Vagina (tissue), 2 donors: ENCODE data around the gene FOCAD. TPM values are rescaled to one million over a fixed set of nuclear protein-coding genes. Genes with fewer than 3 reads are reported as not detected.

Experiments
- DNase-seq, 2 donors: peaks; one replicate each; pipeline ENCODE4 v3.0.0-alpha.2; 2017; ENCODE audit errors: extremely low spot score in 2 of 2
- H3K27ac ChIP-seq: fragments of 200-600 bp; sonication (generic); one replicate; pipeline ENCODE4 v1.5.1; 2019
- H3K27me3 ChIP-seq: fragments of 200-600 bp; sonication (generic); one replicate; pipeline ENCODE4 v1.5.1; 2019
- H3K36me3 ChIP-seq, 2 donors: fragments of 200-600 bp; sonication (generic); one replicate each; pipeline ENCODE4 v1.5.1; 2017 to 2019
- H3K4me1 ChIP-seq: fragments of 200-600 bp; sonication (generic); one replicate; pipeline ENCODE4 v1.5.1; 2019
- H3K4me3 ChIP-seq, 2 donors: fragments of 200-600 bp; sonication (generic); 1 replicate in 1 of 2; 2 replicates in 1 of 2; pipeline ENCODE4 v1.5.1; 2016 to 2019
- H3K9me3 ChIP-seq: fragments of 200-600 bp; sonication (generic); one replicate; pipeline ENCODE4 v1.5.1; 2019
- POLR2A ChIP-seq, 2 donors: fragments of 450-650 bp; IDR thresholded peaks; one replicate each; pipeline ENCODE4 v1.6.1; 2017; ENCODE audit warnings: antibody characterized with exemption in 2 of 2, mild to moderate bottlenecking in 2 of 2, moderate library complexity in 2 of 2
- POLR2AphosphoS5 ChIP-seq, 2 donors: sonication (generic); formaldehyde crosslinking; IDR thresholded peaks; one replicate each; pipeline ENCODE4 v1.9.0; 2017; ENCODE audit warnings: antibody characterized with exemption in 2 of 2, mild to moderate bottlenecking in 2 of 2, low read depth in 1 of 2; ENCODE audit not compliant: insufficient read depth in 1 of 2
- intact Hi-C: fragments of 100-400 bp; cut with DNase I; formaldehyde crosslinking; loops from one replicate; pipeline ENCODE4 v1.15.1; 2023
- total RNA-seq: library from RNA; depleted of rRNA; stranded (reverse); fragments of >200 nt; gene quantifications from one replicate; pipeline ENCODE4 v1.2.3, GENCODE V29; 2016
- TF ChIP-seq, protein P1 (sequence below), 3 experiments: fragments of 450-650 bp in 2 of 3; fragments of 200-600 bp in 1 of 3; sonication (generic) in 1 of 3; IDR thresholded peaks; one replicate each; pipeline ENCODE4 v1.5.1; 2017 to 2019; ENCODE audit warnings: antibody characterized with exemption in 3 of 3, mild to moderate bottlenecking in 2 of 3, moderate library complexity in 2 of 3

The FOCAD gene
- total RNA-seq, 1 donor from 2014 or later: 39.8 TPM

GRCh38 chr9:20713172-20713571 is 29.1 kb downstream of the FOCAD start:
- intact Hi-C loops: no loop called here

DNA sequence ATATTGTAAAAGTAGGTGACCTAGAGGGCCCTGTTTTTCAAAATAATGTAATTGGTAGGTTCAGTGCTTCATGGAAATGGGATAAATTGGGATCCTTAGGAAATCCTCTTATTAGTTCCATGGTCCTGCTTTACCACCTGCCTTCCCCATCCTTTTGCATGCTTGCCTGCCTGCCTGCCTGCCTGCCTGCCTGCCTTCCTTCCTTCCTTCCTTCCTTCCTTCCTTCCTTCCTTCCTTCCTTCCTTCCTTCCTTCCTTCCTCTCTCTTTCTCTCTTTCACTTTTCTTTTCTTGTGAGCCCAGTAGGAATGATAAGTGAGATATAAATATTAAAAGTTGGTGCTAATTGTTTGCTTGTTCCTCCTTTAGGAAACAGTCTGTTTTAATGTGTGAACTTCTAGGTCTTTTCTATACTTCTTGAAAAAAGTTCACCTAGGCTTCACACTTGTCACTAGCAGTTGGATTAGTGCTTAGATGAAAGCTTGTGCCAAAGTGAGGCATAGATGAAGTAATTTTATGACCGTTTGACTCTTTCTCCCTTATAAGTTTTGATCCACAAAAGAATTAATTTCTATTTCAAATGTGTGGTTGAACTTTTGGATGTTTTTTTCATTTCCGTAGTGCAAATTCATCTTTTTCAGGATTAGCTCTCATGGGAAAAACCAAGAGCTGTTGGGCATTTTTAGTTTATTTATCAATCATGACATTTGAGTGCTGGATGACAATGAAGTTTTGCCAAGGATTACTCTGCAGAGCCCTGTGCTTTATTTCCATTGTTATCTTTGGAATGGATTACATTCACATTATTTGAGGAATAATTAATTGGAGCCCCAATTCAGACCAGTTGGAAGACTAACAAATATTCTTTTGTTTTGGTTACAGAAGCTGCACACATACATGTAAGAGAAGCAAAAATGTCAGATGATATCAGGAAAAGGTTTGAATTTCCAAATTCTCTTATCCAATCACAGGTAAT is 30.7 kb downstream of the FOCAD start:
- intact Hi-C loops: no loop called here
- Histone ChIP-seq H3K9me3 (no peaks in the 10 kb centered on the region), H3K4me1 (no peaks in the 10 kb centered on the region), H3K4me3 (no peak overlapping the region), H3K36me3 (no peaks in the 10 kb centered on the region), H3K27me3 (no peaks in the 10 kb centered on the region), H3K27ac (no peak overlapping the region)
- TF ChIP-seq POLR2AphosphoS5 (IDR thresholded peaks at IDR 0.05; ENCODE audit: insufficient read depth in 1 of 2, low read depth in 1 of 2): no peak
- TF ChIP-seq, protein P1, sequence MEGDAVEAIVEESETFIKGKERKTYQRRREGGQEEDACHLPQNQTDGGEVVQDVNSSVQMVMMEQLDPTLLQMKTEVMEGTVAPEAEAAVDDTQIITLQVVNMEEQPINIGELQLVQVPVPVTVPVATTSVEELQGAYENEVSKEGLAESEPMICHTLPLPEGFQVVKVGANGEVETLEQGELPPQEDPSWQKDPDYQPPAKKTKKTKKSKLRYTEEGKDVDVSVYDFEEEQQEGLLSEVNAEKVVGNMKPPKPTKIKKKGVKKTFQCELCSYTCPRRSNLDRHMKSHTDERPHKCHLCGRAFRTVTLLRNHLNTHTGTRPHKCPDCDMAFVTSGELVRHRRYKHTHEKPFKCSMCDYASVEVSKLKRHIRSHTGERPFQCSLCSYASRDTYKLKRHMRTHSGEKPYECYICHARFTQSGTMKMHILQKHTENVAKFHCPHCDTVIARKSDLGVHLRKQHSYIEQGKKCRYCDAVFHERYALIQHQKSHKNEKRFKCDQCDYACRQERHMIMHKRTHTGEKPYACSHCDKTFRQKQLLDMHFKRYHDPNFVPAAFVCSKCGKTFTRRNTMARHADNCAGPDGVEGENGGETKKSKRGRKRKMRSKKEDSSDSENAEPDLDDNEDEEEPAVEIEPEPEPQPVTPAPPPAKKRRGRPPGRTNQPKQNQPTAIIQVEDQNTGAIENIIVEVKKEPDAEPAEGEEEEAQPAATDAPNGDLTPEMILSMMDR (IDR thresholded peaks at IDR 0.05): no peak
- no peak for TF ChIP-seq POLR2A (IDR thresholded peaks at IDR 0.05)
- DNase-seq: no peak

More at GRCh38 chr9:20713172-20713571, 29.1 kb downstream of the FOCAD start:
- Histone ChIP-seq H3K36me3 (no peaks in the 10 kb centered on the region), H3K9me3 (no peaks in the 10 kb centered on the region), H3K4me1 (no peaks in the 10 kb centered on the region), H3K4me3 (no peak overlapping the region), H3K27me3 (no peaks in the 10 kb centered on the region), H3K27ac (no peak overlapping the region)
- TF ChIP-seq POLR2A (IDR thresholded peaks at IDR 0.05): no peak
- TF ChIP-seq, protein P1 (IDR thresholded peaks at IDR 0.05): no peak
- no peak for TF ChIP-seq POLR2AphosphoS5 (IDR thresholded peaks at IDR 0.05; ENCODE audit: insufficient read depth in 1 of 2, low read depth in 1 of 2)
- DNase-seq: no peak

DNA sequence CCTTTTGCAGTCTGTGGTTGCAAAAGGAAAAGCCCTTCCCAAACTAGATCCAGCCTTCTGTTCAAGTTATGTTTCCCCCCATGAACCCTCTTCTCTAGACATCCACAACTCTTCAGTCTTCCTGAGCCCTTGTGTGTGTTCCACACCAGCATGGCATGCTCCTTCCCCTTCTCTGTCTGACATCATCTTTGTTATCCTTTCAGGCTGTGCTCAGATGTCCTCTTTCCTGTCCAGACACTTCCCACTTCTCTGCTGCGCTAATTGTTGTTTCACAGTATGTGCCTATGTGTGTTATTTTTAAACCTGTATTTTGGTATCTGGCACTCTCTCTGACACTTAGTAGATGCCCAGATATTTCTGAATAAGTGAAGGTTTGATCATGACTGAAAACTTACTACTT is 38.2 kb downstream of the FOCAD start:
- intact Hi-C loops: no loop called here
- TF ChIP-seq, protein P1 (IDR thresholded peaks at IDR 0.05): no peak
- no peak for TF ChIP-seq POLR2A (IDR thresholded peaks at IDR 0.05)
- no peak for TF ChIP-seq POLR2AphosphoS5 (IDR thresholded peaks at IDR 0.05; ENCODE audit: insufficient read depth in 1 of 2, low read depth in 1 of 2)

DNA sequence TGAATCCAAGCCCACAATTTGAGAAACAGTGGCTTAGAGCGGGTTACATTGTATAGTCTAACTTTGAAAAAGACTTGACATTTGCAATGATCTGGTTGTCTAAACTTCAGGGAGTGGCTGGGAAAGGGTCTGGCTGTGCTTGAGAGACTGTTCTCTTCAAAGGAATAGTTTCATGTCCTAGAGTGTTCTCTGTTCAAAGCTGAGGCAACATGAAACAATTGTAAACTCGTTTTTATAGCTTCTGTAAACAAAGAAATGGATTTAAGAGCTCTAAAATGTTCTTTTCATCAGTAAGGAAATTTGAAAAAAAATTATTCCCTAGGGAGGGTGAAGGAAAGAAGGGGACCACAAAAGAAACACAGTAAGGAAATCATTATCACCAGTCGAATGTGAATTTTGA is 41.6 kb downstream of the FOCAD start:
- TF ChIP-seq POLR2A (IDR thresholded peaks at IDR 0.05) (no peak), POLR2AphosphoS5 (IDR thresholded peaks at IDR 0.05; ENCODE audit: insufficient read depth in 1 of 2, low read depth in 1 of 2) (no peak)
- TF ChIP-seq, protein P1 (IDR thresholded peaks at IDR 0.05): no peak
- Histone ChIP-seq H3K27me3 (no peaks in the 10 kb centered on the region), H3K4me1 (peaks cover 12% of the 10 kb centered on the region), H3K36me3 (no peaks in the 10 kb centered on the region), H3K9me3 (no peaks in the 10 kb centered on the region), H3K27ac (no peak overlapping the region), H3K4me3 (no peak overlapping the region)
- intact Hi-C loops: no loop called here
- DNase-seq: no peak

More for the DNA sequence above, 38.2 kb downstream of the FOCAD start:
- Histone ChIP-seq H3K27me3 (no peaks in the 10 kb centered on the region), H3K4me3 (no peak overlapping the region), H3K36me3 (no peaks in the 10 kb centered on the region), H3K4me1 (peaks cover 12% of the 10 kb centered on the region), H3K9me3 (no peaks in the 10 kb centered on the region), H3K27ac (no peak overlapping the region)
- no peak for DNase-seq

DNA sequence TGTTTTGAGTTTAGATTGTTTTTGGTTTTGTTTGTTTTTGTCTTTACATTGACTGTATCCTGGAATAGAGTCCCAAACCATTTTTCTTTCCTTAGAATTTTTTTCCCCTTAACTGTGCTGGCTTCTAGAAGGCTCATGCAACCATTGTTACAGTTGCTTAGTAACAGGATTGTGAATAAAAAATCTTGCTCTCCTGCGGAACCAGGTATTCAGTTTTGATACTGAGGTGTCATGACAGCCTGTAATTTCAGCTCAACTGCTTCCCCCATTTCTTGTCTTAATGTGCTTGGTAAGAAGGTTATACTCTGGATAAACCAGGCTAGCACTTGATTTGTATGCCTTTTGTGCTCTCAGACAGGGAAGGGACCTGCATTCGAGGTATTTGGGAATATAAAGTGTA is 42.1 kb downstream of the FOCAD start:
- Histone ChIP-seq H3K4me1 (peaks cover 12% of the 10 kb centered on the region), H3K9me3 (no peaks in the 10 kb centered on the region), H3K36me3 (no peaks in the 10 kb centered on the region), H3K27ac (no peak overlapping the region), H3K4me3 (no peak overlapping the region), H3K27me3 (no peaks in the 10 kb centered on the region)
- intact Hi-C loops: no loop called here
- no peak for TF ChIP-seq POLR2AphosphoS5 (IDR thresholded peaks at IDR 0.05; ENCODE audit: insufficient read depth in 1 of 2, low read depth in 1 of 2)
- no peak for TF ChIP-seq POLR2A (IDR thresholded peaks at IDR 0.05)
- TF ChIP-seq, protein P1 (IDR thresholded peaks at IDR 0.05): no peak
- no peak for DNase-seq
